CD4-positive, alpha-beta memory T cell (primary cell): ENCODE measurements around the gene TAOK3. TPM values are rescaled to one million over a fixed set of nuclear protein-coding genes. Genes with fewer than 3 reads are reported as not detected.

Experiments
- CTCF ChIA-PET: fragments of 350-600 bp; sonication (Branson Sonifier 250); formaldehyde crosslinking; loops from one replicate; lab custom pipeline; 2021; ENCODE audit warnings: inconsistent platforms; ENCODE audit not compliant: partially characterized antibody; lab: Charles Lee
- POLR2A ChIA-PET: fragments of 350-600 bp; sonication (Branson Sonifier 250); formaldehyde crosslinking; loops from one replicate; lab custom pipeline; 2021; ENCODE audit not compliant: partially characterized antibody; lab: Charles Lee
- DNase-seq, 5 donors: peaks; one replicate each; pipeline versions ENCODE4 v3.0.0 to v3.0.0-alpha.2; 2020 to 2022; ENCODE audit warnings: mixed read lengths in 1 of 5
- H3K27ac ChIP-seq: one replicate; pipeline ENCODE4 v1.7.0; 2013; ENCODE audit warnings: low read depth, low read length
- H3K27me3 ChIP-seq: 2 replicates; pipeline ENCODE4 v1.7.0; 2013; ENCODE audit warnings: mild to moderate bottlenecking, low read length, moderate library complexity; ENCODE audit not compliant: insufficient read depth
- H3K36me3 ChIP-seq: 2 replicates; pipeline ENCODE4 v1.7.0; 2013; ENCODE audit warnings: mild to moderate bottlenecking, low read length, moderate library complexity; ENCODE audit not compliant: insufficient read depth
- H3K4me1 ChIP-seq: 2 replicates; pipeline ENCODE4 v1.7.0; 2013; ENCODE audit warnings: mild to moderate bottlenecking, low read length, moderate library complexity; ENCODE audit not compliant: insufficient read depth
- H3K4me3 ChIP-seq, 2 donors: one replicate each; pipeline ENCODE4 v1.7.0; 2013; ENCODE audit warnings: low read length in 2 of 2, mild to moderate bottlenecking in 1 of 2
- H3K9me3 ChIP-seq, 2 donors: one replicate each; pipeline ENCODE4 v1.7.0; 2013; ENCODE audit warnings: low read length in 2 of 2, control low read depth in 1 of 2; ENCODE audit not compliant: control insufficient read depth in 1 of 2
- H3K27ac Mint-ChIP-seq, 7 donors: one replicate each; pipeline ENCODE4 v1.8.0; 2020 to 2021; ENCODE audit warnings: mixed read lengths in 7 of 7, mild to moderate bottlenecking in 6 of 7, inconsistent platforms in 3 of 7, moderate library complexity in 3 of 7
- H3K27me3 Mint-ChIP-seq, 2 donors: one replicate each; pipeline ENCODE4 v1.8.0; 2020 to 2021; ENCODE audit warnings: mixed read lengths in 2 of 2
- H3K36me3 Mint-ChIP-seq, 2 donors: one replicate each; pipeline ENCODE4 v1.8.0; 2020 to 2021; ENCODE audit warnings: mixed read lengths in 2 of 2, inconsistent platforms in 1 of 2, mild to moderate bottlenecking in 1 of 2
- H3K4me1 Mint-ChIP-seq, 4 donors: one replicate each; pipeline ENCODE4 v1.8.0; 2020 to 2021; ENCODE audit warnings: mixed read lengths in 4 of 4, mild to moderate bottlenecking in 1 of 4
- H3K4me3 Mint-ChIP-seq, 8 donors: one replicate each; pipeline ENCODE4 v1.8.0; 2020 to 2021; ENCODE audit warnings: mixed read lengths in 8 of 8, mild to moderate bottlenecking in 7 of 8, moderate library complexity in 6 of 8, inconsistent platforms in 3 of 8
- H3K9me3 Mint-ChIP-seq, 8 donors: one replicate each; pipeline ENCODE4 v1.8.0; 2020 to 2021; ENCODE audit warnings: mixed read lengths in 8 of 8, mild to moderate bottlenecking in 5 of 8, inconsistent platforms in 3 of 8, moderate library complexity in 1 of 8
- intact Hi-C: fragments of 100-400 bp; cut with micrococcal nuclease; formaldehyde crosslinking; loops from one replicate; pipeline ENCODE4 v1.15.1; 2023
- polyA plus RNA-seq, 2 donors: library from polyadenylated mRNA; unstranded; fragments of 300-500 nt; fragmentation: Illumina TruSeq; gene quantifications; one replicate each; pipeline ENCODE4 v1.2.3, GENCODE V29; 2021
- total RNA-seq, 2 experiments: library from RNA; stranded (reverse); gene quantifications; one replicate each; pipeline ENCODE4 v1.2.3, GENCODE V29; 2021

Gene TAOK3
- total and polyA plus RNA-seq, 4 experiments from 2014 or later, result 47.9 to 141 (median 75.4) TPM

GRCh38 chr12:118347916-118348315, 24.8 kb downstream of the TAOK3 start:
- no peak overlapping the region for H3K27ac ChIP-seq
- no peaks in the 10 kb centered on the region for H3K9me3 ChIP-seq
- H3K27ac Mint-ChIP-seq, result peak overlapping the region in 5 of 7 donors; percentile 20 to 44 (median 26)
- intact Hi-C loops, result no loop called here
- H3K4me3 Mint-ChIP-seq, result no peak overlapping the region
- H3K9me3 Mint-ChIP-seq, result peaks cover 0 to 1% (median 0%) of the 10 kb centered on the region in 8 donors
- H3K4me1 Mint-ChIP-seq, result peaks cover 31 to 48% (median 39%) of the 10 kb centered on the region in 4 donors
- CTCF ChIA-PET, result interaction anchor here (0.7 to 3.8 kb wide), 3 partner anchors 8 to 29 kb away, joined by 3 to 23 read pairs (median 7); partner anchors contain the start of gene SUDS3
- H3K36me3 Mint-ChIP-seq, result peaks cover under 1 to 6% of the 10 kb centered on the region in 2 donors
- no peak overlapping the region for H3K4me3 ChIP-seq
- H3K27me3 ChIP-seq, result no peaks in the 10 kb centered on the region
- POLR2A ChIA-PET, result no interaction called here
- no peaks in the 10 kb centered on the region for H3K27me3 Mint-ChIP-seq
- H3K36me3 ChIP-seq, result no peaks in the 10 kb centered on the region
- no peak for DNase-seq
- peaks cover 22% of the 10 kb centered on the region for H3K4me1 ChIP-seq

- Mint-ChIP-seq H3K27me3 (no peaks in the 10 kb centered on the region), H3K9me3 (peaks cover 0 to 1% (median 0%) of the 10 kb centered on the region in 8 donors), H3K27ac (peak overlapping the region in 4 of 7 donors; percentile 17 to 92 (median 33)), H3K4me3 (peak overlapping the region in 2 of 8 donors; percentile 3 to 24), H3K4me1 (peaks cover 33 to 49% (median 41%) of the 10 kb centered on the region in 4 donors), H3K36me3 (peaks cover 0 to 6% of the 10 kb centered on the region in 2 donors)
- Histone ChIP-seq H3K4me1 (peaks cover 22% of the 10 kb centered on the region), H3K9me3 (no peaks in the 10 kb centered on the region), H3K27ac (no peak overlapping the region), H3K36me3 (no peaks in the 10 kb centered on the region), H3K4me3 (no peak overlapping the region), H3K27me3 (no peaks in the 10 kb centered on the region)
- POLR2A ChIA-PET, result interaction anchor here (1.1 kb wide), 1 partner anchor 12 kb away, joined by 3 read pairs; no protein-coding TSS in a partner anchor
- intact Hi-C loops, result no loop called here
- CTCF ChIA-PET, result interaction anchor here (1.8 to 3.8 kb wide), 2 partner anchors 9 to 30 kb away, joined by 7 to 23 read pairs; partner anchors contain the start of gene SUDS3
- DNase-seq, result no peak
Measured at GRCh38 chr12:118346895-118347294, 25.8 kb downstream of the TAOK3 start.

GRCh38 chr12:118345355-118345754, 27.4 kb downstream of the TAOK3 start:
- ChIA-PET CTCF (interaction anchor here (0.9 to 3.8 kb wide), 2 partner anchors 31 to 291 kb away, joined by 3 to 23 read pairs; partner anchors contain the start of gene SUDS3), POLR2A (interaction anchor here (0.6 kb wide), 1 partner anchor 39 kb away, joined by 3 read pairs; no protein-coding TSS in a partner anchor)
- no peak overlapping the region for H3K27ac ChIP-seq
- H3K27me3 ChIP-seq, result no peaks in the 10 kb centered on the region
- H3K4me1 ChIP-seq, result peaks cover 22% of the 10 kb centered on the region
- no peaks in the 10 kb centered on the region for H3K36me3 ChIP-seq
- intact Hi-C loops, result no loop called here
- Mint-ChIP-seq H3K27ac (peak overlapping the region in 4 of 7 donors; percentile 32 to 70 (median 48)), H3K4me1 (peaks cover 30 to 48% (median 40%) of the 10 kb centered on the region in 4 donors), H3K4me3 (peak overlapping the region in 2 of 8 donors; percentile 1 to 29), H3K27me3 (no peaks in the 10 kb centered on the region), H3K9me3 (peaks cover 0 to 1% (median 0%) of the 10 kb centered on the region in 8 donors), H3K36me3 (peaks cover 0 to 6% of the 10 kb centered on the region in 2 donors)
- H3K4me3 ChIP-seq, result no peak overlapping the region
- no peaks in the 10 kb centered on the region for H3K9me3 ChIP-seq
- no peak for DNase-seq

- DNase-seq, result no peak
- Histone ChIP-seq H3K9me3 (no peaks in the 10 kb centered on the region), H3K27me3 (no peaks in the 10 kb centered on the region), H3K36me3 (no peaks in the 10 kb centered on the region), H3K27ac (no peak overlapping the region), H3K4me3 (no peak overlapping the region), H3K4me1 (peaks cover 22% of the 10 kb centered on the region)
- Mint-ChIP-seq H3K4me1 (peaks cover 30 to 47% (median 39%) of the 10 kb centered on the region in 4 donors), H3K27me3 (no peaks in the 10 kb centered on the region), H3K36me3 (peaks cover 3 to 6% of the 10 kb centered on the region in 2 donors), H3K27ac (peak overlapping the region in 2 of 7 donors; percentile 64 to 76), H3K4me3 (no peak overlapping the region), H3K9me3 (peaks cover 0 to 1% (median 0%) of the 10 kb centered on the region in 8 donors)
- CTCF ChIA-PET, result interaction anchor here (3.8 kb wide), 1 partner anchor 32 kb away, joined by 23 read pairs; the partner anchor contains the start of gene SUDS3
- intact Hi-C loops, result no loop called here
- POLR2A ChIA-PET, result interaction anchor here (0.6 kb wide), 1 partner anchor 38 kb away, joined by 3 read pairs; no protein-coding TSS in a partner anchor
Measured at GRCh38 chr12:118344829-118345228, 27.9 kb downstream of the TAOK3 start.

GRCh38 chr12:118342090-118342489, 30.6 kb downstream of the TAOK3 start:
- POLR2A ChIA-PET, result no interaction called here

GRCh38 chr12:118337194-118337838, 35.4 kb downstream of the TAOK3 start:
- intact Hi-C loops, result no loop called here
- Histone ChIP-seq H3K27me3 (no peaks in the 10 kb centered on the region), H3K9me3 (no peaks in the 10 kb centered on the region), H3K36me3 (no peaks in the 10 kb centered on the region), H3K27ac (no peak overlapping the region), H3K4me1 (peaks cover 5% of the 10 kb centered on the region), H3K4me3 (no peak overlapping the region)
- no peak for DNase-seq
- H3K27me3 Mint-ChIP-seq, result no peaks in the 10 kb centered on the region
- H3K4me3 Mint-ChIP-seq, result no peak overlapping the region
- peaks cover 25 to 57% (median 45%) of the 10 kb centered on the region in 4 donors for H3K4me1 Mint-ChIP-seq
- peaks cover 25 to 40% of the 10 kb centered on the region in 2 donors for H3K36me3 Mint-ChIP-seq
- H3K9me3 Mint-ChIP-seq, result no peaks in the 10 kb centered on the region
- H3K27ac Mint-ChIP-seq, result no peak overlapping the region
- CTCF ChIA-PET, result no interaction called here
- POLR2A ChIA-PET, result interaction anchor here (1.4 kb wide), 1 partner anchor 40 kb away, joined by 3 read pairs; the partner anchor contains the start of gene SUDS3

More at GRCh38 chr12:118342090-118342489, 30.6 kb downstream of the TAOK3 start:
- DNase-seq, result no peak
- Histone ChIP-seq H3K27me3 (no peaks in the 10 kb centered on the region), H3K27ac (no peak overlapping the region), H3K4me1 (peaks cover 18% of the 10 kb centered on the region), H3K36me3 (no peaks in the 10 kb centered on the region), H3K4me3 (no peak overlapping the region), H3K9me3 (no peaks in the 10 kb centered on the region)
- CTCF ChIA-PET, result interaction anchor here (0.7 kb wide), 1 partner anchor 34 kb away, joined by 3 read pairs; the partner anchor contains the start of gene SUDS3
- H3K27ac Mint-ChIP-seq, result peak overlapping the region in 1 of 7 donors; percentile 10
- intact Hi-C loops, result no loop called here
- H3K9me3 Mint-ChIP-seq, result no peaks in the 10 kb centered on the region
- H3K4me1 Mint-ChIP-seq, result peaks cover 30 to 54% (median 43%) of the 10 kb centered on the region in 4 donors
- H3K36me3 Mint-ChIP-seq, result peaks cover 5 to 10% of the 10 kb centered on the region in 2 donors
- no peaks in the 10 kb centered on the region for H3K27me3 Mint-ChIP-seq
- no peak overlapping the region for H3K4me3 Mint-ChIP-seq

GRCh38 chr12:118336123-118336522, 36.6 kb downstream of the TAOK3 start:
- Mint-ChIP-seq H3K27ac (peak overlapping the region in 1 of 7 donors; percentile 57), H3K4me3 (no peak overlapping the region), H3K36me3 (peaks cover 25 to 41% of the 10 kb centered on the region in 2 donors), H3K9me3 (no peaks in the 10 kb centered on the region), H3K27me3 (no peaks in the 10 kb centered on the region), H3K4me1 (peaks cover 23 to 53% (median 42%) of the 10 kb centered on the region in 4 donors)
- Histone ChIP-seq H3K36me3 (no peaks in the 10 kb centered on the region), H3K4me1 (peaks cover 5% of the 10 kb centered on the region), H3K4me3 (no peak overlapping the region), H3K27me3 (no peaks in the 10 kb centered on the region), H3K27ac (no peak overlapping the region), H3K9me3 (no peaks in the 10 kb centered on the region)
- intact Hi-C loops, result no loop called here
- POLR2A ChIA-PET, result no interaction called here
- DNase-seq, result no peak
- CTCF ChIA-PET, result no interaction called here
